ENCODE measurements around the gene UTF1.

The UTF1 gene

DNA sequence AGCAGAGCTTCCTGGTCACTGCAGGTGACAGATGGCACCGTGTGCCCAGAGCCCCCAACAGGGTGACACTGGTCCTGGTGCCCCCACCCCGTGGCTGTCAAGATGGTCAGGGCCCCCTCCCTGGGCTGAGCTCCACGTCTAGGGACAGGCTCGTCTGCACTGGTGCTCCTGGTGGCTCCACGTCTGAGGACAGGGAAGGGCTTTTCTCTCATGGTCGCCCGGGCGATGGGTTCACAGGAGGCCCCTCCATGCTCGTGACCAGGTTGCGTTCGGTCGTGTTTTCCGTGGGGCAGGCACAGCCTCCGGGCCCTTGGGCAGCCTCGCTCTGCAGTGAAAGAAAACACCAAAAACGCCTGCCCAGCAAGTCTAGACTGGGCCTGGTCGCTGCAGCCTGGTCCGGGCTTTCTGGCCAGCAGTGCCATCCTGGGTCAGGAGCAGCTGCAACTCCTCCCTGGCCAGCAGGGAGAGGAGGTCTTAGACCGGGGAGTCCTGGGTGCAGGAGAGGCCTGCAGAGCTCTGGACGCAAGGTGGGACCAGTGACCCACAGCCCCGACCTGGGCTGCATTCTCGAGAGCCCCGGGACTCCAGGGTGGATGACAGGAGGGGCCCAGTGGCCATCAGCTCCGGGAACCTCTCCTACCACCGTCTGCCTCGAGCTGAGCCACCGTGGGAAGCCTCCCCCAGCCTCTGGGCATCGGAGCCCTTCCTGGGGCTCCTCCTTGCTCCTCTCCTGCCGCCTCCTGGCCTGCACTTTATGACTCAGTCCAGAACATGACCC is 27.9 kb upstream of the UTF1 start:
- DNase-seq: no peak
- Histone ChIP-seq H3K27me3 (peaks cover 52% of the 10 kb centered on the region), H3K9me3 (no peaks in the 10 kb centered on the region), H3K36me3 (no peaks in the 10 kb centered on the region), H3K4me3 (ENCODE audit: low read depth, low read length) (no peak overlapping the region), H3K4me1 (no peaks in the 10 kb centered on the region)
- TF ChIP-seq, protein P1, sequence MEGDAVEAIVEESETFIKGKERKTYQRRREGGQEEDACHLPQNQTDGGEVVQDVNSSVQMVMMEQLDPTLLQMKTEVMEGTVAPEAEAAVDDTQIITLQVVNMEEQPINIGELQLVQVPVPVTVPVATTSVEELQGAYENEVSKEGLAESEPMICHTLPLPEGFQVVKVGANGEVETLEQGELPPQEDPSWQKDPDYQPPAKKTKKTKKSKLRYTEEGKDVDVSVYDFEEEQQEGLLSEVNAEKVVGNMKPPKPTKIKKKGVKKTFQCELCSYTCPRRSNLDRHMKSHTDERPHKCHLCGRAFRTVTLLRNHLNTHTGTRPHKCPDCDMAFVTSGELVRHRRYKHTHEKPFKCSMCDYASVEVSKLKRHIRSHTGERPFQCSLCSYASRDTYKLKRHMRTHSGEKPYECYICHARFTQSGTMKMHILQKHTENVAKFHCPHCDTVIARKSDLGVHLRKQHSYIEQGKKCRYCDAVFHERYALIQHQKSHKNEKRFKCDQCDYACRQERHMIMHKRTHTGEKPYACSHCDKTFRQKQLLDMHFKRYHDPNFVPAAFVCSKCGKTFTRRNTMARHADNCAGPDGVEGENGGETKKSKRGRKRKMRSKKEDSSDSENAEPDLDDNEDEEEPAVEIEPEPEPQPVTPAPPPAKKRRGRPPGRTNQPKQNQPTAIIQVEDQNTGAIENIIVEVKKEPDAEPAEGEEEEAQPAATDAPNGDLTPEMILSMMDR (IDR thresholded peaks at IDR 0.05; ENCODE audit: low read depth, low read length): no peak

DNA sequence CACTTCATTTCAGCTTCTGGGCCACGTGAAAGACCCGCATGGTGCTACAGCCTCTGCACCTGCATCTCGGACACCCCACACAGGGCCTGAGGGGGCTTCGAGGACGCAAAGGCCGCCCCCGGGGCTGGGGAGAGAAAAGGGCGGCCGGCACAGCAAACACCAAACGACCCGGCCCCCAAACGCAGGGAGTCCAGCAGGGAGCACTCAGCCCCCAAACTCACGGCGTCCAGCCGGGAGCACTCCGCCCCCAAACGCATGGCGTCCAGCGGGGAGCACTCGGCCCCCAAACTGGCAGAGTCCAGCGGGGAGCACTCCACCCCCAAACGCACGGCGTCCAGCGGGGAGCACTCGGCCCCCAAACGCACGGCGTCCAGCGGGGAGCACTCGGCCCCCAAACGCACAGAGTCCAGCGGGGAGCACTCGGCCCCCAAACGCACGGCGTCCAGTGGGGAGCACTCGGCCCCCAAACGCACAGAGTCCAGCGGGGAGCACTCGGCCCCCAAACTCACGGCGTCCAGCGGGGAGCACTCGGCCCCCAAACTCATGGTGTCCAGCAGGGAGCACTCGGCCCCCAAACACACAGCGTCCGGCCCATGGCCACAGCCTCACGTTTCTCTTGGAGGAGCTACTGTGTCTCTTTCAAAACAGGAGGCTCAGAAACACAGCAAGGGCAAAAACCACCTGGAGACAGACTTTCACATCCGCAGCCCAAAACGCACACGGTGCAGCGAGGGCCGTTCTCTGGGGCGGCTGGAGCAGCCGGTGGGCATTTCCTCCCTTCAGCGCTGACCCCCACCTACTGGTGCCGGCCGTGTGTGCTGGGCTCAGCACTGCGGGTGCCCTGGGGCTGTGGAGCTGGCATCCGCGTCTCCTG is 27.0 kb upstream of the UTF1 start:
- Histone ChIP-seq H3K4me3 (ENCODE audit: low read depth, low read length) (no peak overlapping the region), H3K4me1 (no peaks in the 10 kb centered on the region), H3K9me3 (no peaks in the 10 kb centered on the region), H3K36me3 (no peaks in the 10 kb centered on the region), H3K27me3 (peaks cover 52% of the 10 kb centered on the region)
- TF ChIP-seq, protein P1 (IDR thresholded peaks at IDR 0.05; ENCODE audit: low read depth, low read length): no peak
- DNase-seq: no peak

DNA sequence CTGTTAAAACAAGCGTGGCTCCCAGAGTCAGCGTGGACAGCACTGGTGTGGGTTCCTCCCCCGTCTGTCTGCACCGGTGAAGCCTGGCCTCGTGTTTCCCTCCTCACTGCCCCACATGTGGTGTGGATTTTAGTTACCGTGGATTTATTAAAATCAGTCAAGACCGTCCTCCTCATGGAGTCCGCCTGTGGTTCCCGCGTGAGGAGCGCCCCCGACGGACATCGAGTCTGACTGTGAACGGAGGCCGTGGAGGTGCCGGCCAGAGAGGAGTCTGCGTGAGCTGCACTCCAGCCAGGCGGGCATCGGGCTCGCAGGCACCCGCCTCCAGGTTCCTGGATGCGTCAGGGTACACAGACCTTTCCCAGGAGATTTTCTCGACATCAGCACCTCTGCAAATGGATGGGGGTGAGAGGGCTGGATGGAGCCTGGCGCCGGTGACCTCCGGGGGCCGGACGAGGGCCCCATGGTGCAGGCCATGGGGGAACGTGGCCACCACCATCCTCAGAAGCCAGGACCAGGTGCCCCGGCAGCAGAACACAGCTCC is 26.3 kb upstream of the UTF1 start:
- no peak for DNase-seq
- H3K9me3 ChIP-seq: no peaks in the 10 kb centered on the region
- H3K36me3 ChIP-seq: no peaks in the 10 kb centered on the region
- no peak overlapping the region for H3K4me3 ChIP-seq (ENCODE audit: low read depth, low read length)
- no peaks in the 10 kb centered on the region for H3K4me1 ChIP-seq
- TF ChIP-seq, protein P1 (IDR thresholded peaks at IDR 0.05; ENCODE audit: low read depth, low read length): no peak
- H3K27me3 ChIP-seq: peaks cover 48% of the 10 kb centered on the region

DNA sequence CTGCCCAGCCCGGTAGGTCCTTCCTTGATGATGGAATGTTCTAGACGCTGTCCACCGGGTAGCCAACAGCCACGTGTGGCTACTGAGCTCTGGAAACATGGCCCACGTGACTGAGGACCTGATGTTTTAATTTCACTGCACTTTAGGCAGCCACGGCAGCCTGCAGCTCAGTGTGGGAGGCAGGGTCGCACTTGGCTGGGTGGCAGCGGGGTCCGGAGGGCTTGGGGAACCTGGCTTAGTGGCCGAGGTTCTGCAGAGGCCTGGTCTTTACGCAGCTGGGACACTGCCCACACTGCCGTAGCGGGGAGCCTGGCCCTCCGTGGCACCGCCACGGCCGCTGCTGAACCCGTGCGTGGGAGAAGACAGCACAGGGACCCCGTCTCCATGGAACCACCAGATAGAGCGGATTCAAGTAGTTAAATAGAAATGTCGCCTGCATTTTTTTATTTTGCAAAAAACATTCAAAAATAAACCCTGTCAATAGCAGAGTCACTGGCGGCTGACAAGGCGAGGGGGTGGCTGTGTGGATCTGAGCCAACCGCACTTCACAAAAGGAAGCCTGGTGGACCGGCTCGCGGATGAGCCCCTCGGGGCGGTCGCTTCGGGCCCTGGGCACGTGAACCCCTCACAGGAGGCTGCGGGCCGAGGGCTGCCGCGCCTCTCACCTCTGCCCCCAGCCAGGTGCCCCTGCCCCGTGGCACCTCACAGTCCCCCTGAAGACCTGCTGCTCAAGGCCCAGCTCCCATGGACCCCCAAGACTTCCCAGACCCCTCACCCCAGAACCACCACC is 25.6 kb upstream of the UTF1 start:
- H3K9me3 ChIP-seq: no peaks in the 10 kb centered on the region
- TF ChIP-seq, protein P1 (IDR thresholded peaks at IDR 0.05; ENCODE audit: low read depth, low read length): no peak
- H3K36me3 ChIP-seq: no peaks in the 10 kb centered on the region
- H3K27me3 ChIP-seq: peaks cover 46% of the 10 kb centered on the region
- H3K4me1 ChIP-seq: no peaks in the 10 kb centered on the region
- H3K4me3 ChIP-seq (ENCODE audit: low read depth, low read length): no peak overlapping the region
- DNase-seq: no peak

DNA sequence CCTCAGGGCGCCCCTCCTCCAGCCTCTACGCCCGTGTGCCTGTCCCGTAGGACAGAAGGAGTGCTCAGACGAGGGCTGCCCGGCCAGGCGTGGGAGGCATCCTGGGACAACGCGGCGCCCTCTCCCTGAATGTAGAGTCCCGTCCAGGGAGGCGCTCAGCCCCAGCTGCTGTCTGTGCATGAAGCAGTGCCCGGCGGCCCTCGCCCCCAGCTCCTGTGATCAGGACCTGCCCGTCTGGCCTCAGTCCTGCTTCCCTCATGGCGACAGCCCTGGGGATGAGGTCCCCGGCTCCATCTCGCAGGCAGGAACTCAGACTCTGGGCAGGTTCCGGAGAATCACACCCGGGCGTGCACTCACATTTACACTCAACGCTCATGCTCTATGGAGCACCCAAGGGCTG is 24.9 kb upstream of the UTF1 start:
- Histone ChIP-seq H3K4me3 (ENCODE audit: low read depth, low read length) (no peak overlapping the region), H3K36me3 (no peaks in the 10 kb centered on the region), H3K27me3 (peaks cover 38% of the 10 kb centered on the region), H3K4me1 (no peaks in the 10 kb centered on the region), H3K9me3 (no peaks in the 10 kb centered on the region)
- no peak for DNase-seq
- TF ChIP-seq, protein P1 (IDR thresholded peaks at IDR 0.05; ENCODE audit: low read depth, low read length): no peak

Data from BE2C (cell line).